GM06990 (cell line): Measurements from ENCODE around the gene B3GNT2.

Source experiments
- DNase-seq: peaks from one replicate; pipeline ENCODE4 v3.0.0-alpha.2; 2011; ENCODE audit not compliant: insufficient read length; ENCODE audit errors: extremely low read depth
- H3K27me3 ChIP-seq: replicated peaks from 2 replicates; pipeline ENCODE4 v1.6.0; 2011; ENCODE audit warnings: low read length; ENCODE audit not compliant: control insufficient read depth, insufficient read depth
- H3K36me3 ChIP-seq: 2 replicates; pipeline ENCODE4 v1.5.1; 2011; ENCODE audit warnings: low read length; ENCODE audit not compliant: control insufficient read depth, insufficient read depth
- H3K4me3 ChIP-seq: replicated peaks from 2 replicates; pipeline ENCODE4 v1.5.1; 2011; ENCODE audit warnings: low read depth, mild to moderate bottlenecking, control low read depth, low read length
- CTCF ChIP-seq: IDR thresholded peaks from 2 replicates; pipeline ENCODE4 v1.5.1; 2011; ENCODE audit warnings: low read length, control low read depth, mild to moderate bottlenecking, inconsistent platforms; ENCODE audit not compliant: insufficient read depth, poor library complexity, severe bottlenecking

The B3GNT2 gene

GRCh38 chr2:62234755-62235655 lies 39.1 kb downstream of the B3GNT2 start:
- no peak for TF ChIP-seq CTCF
- no peak overlapping the region for H3K4me3 ChIP-seq
- no peak for DNase-seq
- peaks cover 2% of the 10 kb centered on the region; the same call in 1 of the 2 replicates for H3K36me3 ChIP-seq
- H3K27me3 ChIP-seq: no peaks in the 10 kb centered on the region

DNA sequence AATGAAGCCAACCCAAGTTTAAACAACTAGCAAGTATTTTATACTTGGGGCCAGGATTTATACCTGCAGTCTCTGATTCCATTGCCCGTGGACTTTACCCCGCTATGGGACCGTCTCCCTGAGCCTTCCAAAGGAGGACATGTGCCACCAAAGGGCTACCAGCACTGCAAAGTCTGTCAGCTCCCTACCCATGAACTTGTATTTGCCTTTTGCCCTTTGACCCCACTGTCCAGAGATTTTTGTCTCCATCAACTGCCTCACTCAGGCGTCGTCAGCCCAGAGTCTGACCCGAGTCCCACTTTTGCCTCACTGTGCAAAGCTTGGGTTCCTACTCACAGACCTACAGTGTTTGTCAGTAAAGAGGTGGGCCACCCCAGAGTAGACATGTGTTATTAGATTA lies 40.6 kb downstream of the B3GNT2 start:
- TF ChIP-seq CTCF: no peak
- H3K36me3 ChIP-seq: peaks cover 2% of the 10 kb centered on the region; the same call in 1 of the 2 replicates
- no peak overlapping the region for H3K4me3 ChIP-seq
- DNase-seq: no peak
- no peaks in the 10 kb centered on the region for H3K27me3 ChIP-seq

GRCh38 chr2:62238236-62238635 lies 42.3 kb downstream of the B3GNT2 start:
- no peak for DNase-seq
- H3K27me3 ChIP-seq: no peaks in the 10 kb centered on the region
- TF ChIP-seq CTCF: no peak

DNA sequence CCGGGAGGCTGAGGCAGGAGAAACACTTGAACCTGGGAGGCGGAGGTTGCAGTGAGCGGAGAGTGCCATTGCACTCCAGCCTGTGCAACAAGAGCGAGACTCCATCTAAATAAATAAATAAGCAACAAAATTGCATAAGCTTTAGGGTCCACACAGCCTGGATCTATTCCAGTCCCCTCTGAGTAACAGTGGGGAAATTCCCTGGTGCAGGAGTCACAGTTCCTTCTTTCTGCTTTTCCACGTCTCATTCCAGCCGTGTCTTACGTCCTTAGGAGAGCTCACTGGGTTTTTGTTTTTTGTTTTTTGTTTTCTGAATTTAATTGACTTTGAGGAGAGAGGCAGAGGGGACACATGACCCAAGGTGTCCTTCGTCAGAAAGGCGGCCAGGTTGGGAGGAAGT lies 44.6 kb downstream of the B3GNT2 start:
- no peaks in the 10 kb centered on the region for H3K27me3 ChIP-seq
- DNase-seq: no peak
- no peak overlapping the region for H3K4me3 ChIP-seq
- no peaks in the 10 kb centered on the region; the same call in 1 of the 2 replicates for H3K36me3 ChIP-seq
- no peak for TF ChIP-seq CTCF

More at GRCh38 chr2:62238236-62238635, 42.3 kb downstream of the B3GNT2 start:
- H3K4me3 ChIP-seq: no peak overlapping the region
- H3K36me3 ChIP-seq: peaks cover 2% of the 10 kb centered on the region; the same call in 1 of the 2 replicates

DNA sequence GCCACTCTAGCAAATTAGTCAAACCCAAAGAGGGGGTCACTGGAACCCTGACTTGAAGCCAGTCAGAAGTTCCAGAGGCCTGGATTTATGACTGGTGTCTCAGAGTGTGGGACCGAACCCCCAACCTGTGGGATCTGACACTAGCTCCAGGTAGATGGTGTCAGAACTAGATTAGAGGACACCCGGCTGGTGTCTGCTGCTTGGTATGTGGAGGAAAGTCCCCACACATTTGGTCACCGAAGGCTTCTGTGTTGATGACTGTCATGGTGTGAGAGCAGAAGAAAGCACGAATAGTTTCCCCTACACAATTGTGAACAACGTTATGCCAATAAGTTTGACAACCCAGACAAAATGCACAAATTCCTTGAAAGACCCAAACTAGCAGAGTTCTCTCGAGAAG lies 48.1 kb downstream of the B3GNT2 start:
- H3K36me3 ChIP-seq: no peaks in the 10 kb centered on the region
- no peak for DNase-seq
- no peaks in the 10 kb centered on the region for H3K27me3 ChIP-seq
- no peak for TF ChIP-seq CTCF
- no peak overlapping the region for H3K4me3 ChIP-seq
